HCT116 (cell line): Measurements from ENCODE around the gene ZBTB20.

Experiments
- ATF3 ChIP-seq: IDR thresholded peaks from 2 replicates; pipeline ENCODE4 v1.6.1; 2012
- CEBPB ChIP-seq: IDR thresholded peaks from 2 replicates; pipeline ENCODE4 v1.6.1; 2012; ENCODE audit warnings: low read depth
- EGR1 ChIP-seq: IDR thresholded peaks from 2 replicates; pipeline ENCODE4 v1.6.1; 2012; ENCODE audit warnings: low read depth
- EZH2 ChIP-seq: fragments of 200-600 bp; sonication (generic); IDR thresholded peaks from 2 replicates; pipeline ENCODE4 v1.6.1; 2017; ENCODE audit warnings: antibody characterized with exemption, mixed run types
- EZH2phosphoT487 ChIP-seq: fragments of 200-600 bp; IDR thresholded peaks from 2 replicates; pipeline ENCODE4 v1.6.1; 2018; ENCODE audit warnings: antibody characterized with exemption, borderline replicate concordance
- FOSL1 ChIP-seq: IDR thresholded peaks from 2 replicates; pipeline ENCODE4 v1.6.1; 2012; ENCODE audit warnings: low read depth
- POLR2A ChIP-seq: IDR thresholded peaks from 2 replicates; pipeline ENCODE4 v1.7.0; 2011; ENCODE audit warnings: borderline replicate concordance; ENCODE audit not compliant: insufficient read depth, insufficient read length; ENCODE audit errors: extremely low read depth
- POLR2AphosphoS5 ChIP-seq: IDR thresholded peaks from 2 replicates; pipeline ENCODE4 v1.6.1; 2011; ENCODE audit warnings: mild to moderate bottlenecking, low read depth, low read length, moderate library complexity
- RAD21 ChIP-seq: IDR thresholded peaks from 2 replicates; pipeline ENCODE4 v1.6.1; 2012; ENCODE audit warnings: low read depth, mild to moderate bottlenecking
- ZNF274 ChIP-seq: fragments of 200-500 bp; sonication (Bioruptor generic); IDR thresholded peaks from 2 replicates; pipeline ENCODE4 v1.6.1; 2014; ENCODE audit warnings: mild to moderate bottlenecking, low read depth, low read length, inconsistent platforms
- TF ChIP-seq, protein P1 (sequence below), 3 experiments: fragments of 200-600 bp in 1 of 3; sonication (generic) in 1 of 3; IDR thresholded peaks in 2 of 3; conservative IDR thresholded peaks in 1 of 3; 2 replicates each; pipeline ENCODE4 v1.5.1; 2012 to 2017; ENCODE audit warnings: low read depth in 2 of 3, low read length in 2 of 3, antibody characterized with exemption in 1 of 3, borderline replicate concordance in 1 of 3, control low read depth in 1 of 3, mild to moderate bottlenecking in 1 of 3, mixed read lengths in 1 of 3, mixed run types in 1 of 3, moderate library complexity in 1 of 3; ENCODE audit not compliant: insufficient read depth in 1 of 3
- TF ChIP-seq, protein P2 (sequence below): IDR thresholded peaks from 2 replicates; pipeline ENCODE4 v1.6.1; 2012; ENCODE audit warnings: low read depth
- TF ChIP-seq, protein P3 (sequence below): IDR thresholded peaks from 2 replicates; pipeline ENCODE4 v1.6.1; 2012

- no peak for TF ChIP-seq POLR2A
- TF ChIP-seq, protein P1, sequence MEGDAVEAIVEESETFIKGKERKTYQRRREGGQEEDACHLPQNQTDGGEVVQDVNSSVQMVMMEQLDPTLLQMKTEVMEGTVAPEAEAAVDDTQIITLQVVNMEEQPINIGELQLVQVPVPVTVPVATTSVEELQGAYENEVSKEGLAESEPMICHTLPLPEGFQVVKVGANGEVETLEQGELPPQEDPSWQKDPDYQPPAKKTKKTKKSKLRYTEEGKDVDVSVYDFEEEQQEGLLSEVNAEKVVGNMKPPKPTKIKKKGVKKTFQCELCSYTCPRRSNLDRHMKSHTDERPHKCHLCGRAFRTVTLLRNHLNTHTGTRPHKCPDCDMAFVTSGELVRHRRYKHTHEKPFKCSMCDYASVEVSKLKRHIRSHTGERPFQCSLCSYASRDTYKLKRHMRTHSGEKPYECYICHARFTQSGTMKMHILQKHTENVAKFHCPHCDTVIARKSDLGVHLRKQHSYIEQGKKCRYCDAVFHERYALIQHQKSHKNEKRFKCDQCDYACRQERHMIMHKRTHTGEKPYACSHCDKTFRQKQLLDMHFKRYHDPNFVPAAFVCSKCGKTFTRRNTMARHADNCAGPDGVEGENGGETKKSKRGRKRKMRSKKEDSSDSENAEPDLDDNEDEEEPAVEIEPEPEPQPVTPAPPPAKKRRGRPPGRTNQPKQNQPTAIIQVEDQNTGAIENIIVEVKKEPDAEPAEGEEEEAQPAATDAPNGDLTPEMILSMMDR (IDR thresholded peaks at IDR 0.05 in 2 of 3, conservative IDR thresholded peaks at IDR 0.05 in 1 of 3; ENCODE audit: borderline replicate concordance in 1 of 3, insufficient read depth in 1 of 3, low read depth in 2 of 3, low read length in 2 of 3) = no peak
- TF ChIP-seq ZNF274 = no peak
- no peak for TF ChIP-seq EGR1
- no peak for TF ChIP-seq EZH2
- no peak for TF ChIP-seq ATF3
- TF ChIP-seq, protein P2, sequence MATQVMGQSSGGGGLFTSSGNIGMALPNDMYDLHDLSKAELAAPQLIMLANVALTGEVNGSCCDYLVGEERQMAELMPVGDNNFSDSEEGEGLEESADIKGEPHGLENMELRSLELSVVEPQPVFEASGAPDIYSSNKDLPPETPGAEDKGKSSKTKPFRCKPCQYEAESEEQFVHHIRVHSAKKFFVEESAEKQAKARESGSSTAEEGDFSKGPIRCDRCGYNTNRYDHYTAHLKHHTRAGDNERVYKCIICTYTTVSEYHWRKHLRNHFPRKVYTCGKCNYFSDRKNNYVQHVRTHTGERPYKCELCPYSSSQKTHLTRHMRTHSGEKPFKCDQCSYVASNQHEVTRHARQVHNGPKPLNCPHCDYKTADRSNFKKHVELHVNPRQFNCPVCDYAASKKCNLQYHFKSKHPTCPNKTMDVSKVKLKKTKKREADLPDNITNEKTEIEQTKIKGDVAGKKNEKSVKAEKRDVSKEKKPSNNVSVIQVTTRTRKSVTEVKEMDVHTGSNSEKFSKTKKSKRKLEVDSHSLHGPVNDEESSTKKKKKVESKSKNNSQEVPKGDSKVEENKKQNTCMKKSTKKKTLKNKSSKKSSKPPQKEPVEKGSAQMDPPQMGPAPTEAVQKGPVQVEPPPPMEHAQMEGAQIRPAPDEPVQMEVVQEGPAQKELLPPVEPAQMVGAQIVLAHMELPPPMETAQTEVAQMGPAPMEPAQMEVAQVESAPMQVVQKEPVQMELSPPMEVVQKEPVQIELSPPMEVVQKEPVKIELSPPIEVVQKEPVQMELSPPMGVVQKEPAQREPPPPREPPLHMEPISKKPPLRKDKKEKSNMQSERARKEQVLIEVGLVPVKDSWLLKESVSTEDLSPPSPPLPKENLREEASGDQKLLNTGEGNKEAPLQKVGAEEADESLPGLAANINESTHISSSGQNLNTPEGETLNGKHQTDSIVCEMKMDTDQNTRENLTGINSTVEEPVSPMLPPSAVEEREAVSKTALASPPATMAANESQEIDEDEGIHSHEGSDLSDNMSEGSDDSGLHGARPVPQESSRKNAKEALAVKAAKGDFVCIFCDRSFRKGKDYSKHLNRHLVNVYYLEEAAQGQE = no peak
- no peak for TF ChIP-seq POLR2AphosphoS5
- no peak for TF ChIP-seq CEBPB
- no peak for TF ChIP-seq EZH2phosphoT487
- no peak for TF ChIP-seq FOSL1
- no peak for TF ChIP-seq RAD21
- TF ChIP-seq, protein P3, sequence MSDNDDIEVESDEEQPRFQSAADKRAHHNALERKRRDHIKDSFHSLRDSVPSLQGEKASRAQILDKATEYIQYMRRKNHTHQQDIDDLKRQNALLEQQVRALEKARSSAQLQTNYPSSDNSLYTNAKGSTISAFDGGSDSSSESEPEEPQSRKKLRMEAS = no peak
Observed at GRCh38 chr3:115004201-115005140, 142.6 kb downstream of the ZBTB20 start.
